ENCODE results near the gene AKNA. TPM values are rescaled to one million over a fixed set of nuclear protein-coding genes. Genes with fewer than 3 reads are reported as not detected.
A peak's percentile ranks its signal among the peaks of the same experiment; 100 is the strongest.

Gene AKNA
- polyA plus RNA-seq, 3 donors = 3.3 to 147 (median 7.3) TPM

DNA sequence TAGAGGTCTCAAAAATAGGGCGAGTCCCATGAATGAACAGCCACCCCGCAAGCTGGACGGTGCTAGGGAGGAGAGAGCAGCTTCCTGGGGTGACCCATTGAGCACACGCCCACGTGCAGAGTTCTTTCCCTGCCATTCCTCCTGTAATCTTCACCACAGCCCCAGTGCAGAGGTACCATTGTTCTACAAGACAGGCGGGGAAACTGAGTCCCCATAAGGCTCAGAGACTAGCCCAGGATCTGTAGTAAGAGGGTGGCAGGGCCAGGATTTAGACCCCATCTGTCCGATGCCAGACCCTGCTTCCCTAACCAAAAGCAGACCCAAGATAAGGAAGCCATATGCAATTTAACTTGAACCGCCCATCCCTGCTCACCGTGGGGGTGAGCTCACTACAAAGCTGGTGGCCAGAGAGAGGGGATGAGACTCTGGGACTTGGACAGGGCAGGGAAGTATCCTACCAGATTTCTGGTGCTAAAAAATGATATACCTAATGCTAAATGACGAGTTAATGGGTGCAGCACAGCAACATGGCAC is 101.6 kb downstream of the AKNA start:
- no peaks in the 10 kb centered on the region for H3K36me3 ChIP-seq (replicated peaks in 1 of 2; ENCODE audit: control insufficient read depth in 1 of 2, insufficient read depth in 2 of 2, low read length in 2 of 2)
- H3K79me2 ChIP-seq (ENCODE audit: insufficient read depth, low read length) = no peaks in the 10 kb centered on the region
- intact Hi-C loops (cut with micrococcal nuclease) = no loop called here
- H3K4me3 ChIP-seq (replicated peaks in 1 of 3; ENCODE audit: low read depth in 2 of 3, low read length in 3 of 3) = no peak overlapping the region
- no peak for DNase-seq
- H3K27me3 Mint-ChIP-seq (ENCODE audit: low read depth in 3 of 3) = peaks cover 10 to 13% (median 11%) of the 10 kb centered on the region in 3 donors
- peaks cover 5% of the 10 kb centered on the region for H3K4me1 Mint-ChIP-seq
- H3K27ac ChIP-seq (ENCODE audit: low read depth in 1 of 2, low read length in 2 of 2) = no peak overlapping the region
- TF ChIP-seq CTCF (IDR thresholded peaks at IDR 0.05) = no peak
- peaks cover 0 to 3% (median 0%) of the 10 kb centered on the region in 7 donors for H3K9me3 Mint-ChIP-seq
- H3K27me3 ChIP-seq (ENCODE audit: control insufficient read depth in 2 of 2, insufficient read depth in 2 of 2, low read length in 2 of 2) = no peaks in the 10 kb centered on the region
- no peaks in the 10 kb centered on the region for H3K9me3 ChIP-seq (replicated peaks in 1 of 2; ENCODE audit: control insufficient read depth in 1 of 2, insufficient read depth in 1 of 2, low read length in 2 of 2)
- no peaks in the 10 kb centered on the region for H4K20me1 ChIP-seq (ENCODE audit: insufficient read depth, low read length)
- no peak overlapping the region for H3K4me2 ChIP-seq (replicated peaks; ENCODE audit: extremely low read depth, low read length, poor library complexity, severe bottlenecking)
- no peak overlapping the region for H3K27ac Mint-ChIP-seq
- no peaks in the 10 kb centered on the region for H3K36me3 Mint-ChIP-seq
- H3K9ac ChIP-seq (ENCODE audit: insufficient read depth, low read length, poor library complexity, severe bottlenecking) = no peak overlapping the region
- WGBS (ENCODE audit: insufficient coverage) = 78% methylated on average over 4 of the region's 10 CpGs
- peaks cover 4% of the 10 kb centered on the region in 2 donors for H3K4me1 ChIP-seq (ENCODE audit: control insufficient read depth in 1 of 2, insufficient read depth in 2 of 2, low read length in 2 of 2)
- no peak overlapping the region for H3K4me3 Mint-ChIP-seq
- H2AFZ ChIP-seq (ENCODE audit: insufficient read depth, low read depth, low read length, poor library complexity, severe bottlenecking) = no peak overlapping the region

DNA sequence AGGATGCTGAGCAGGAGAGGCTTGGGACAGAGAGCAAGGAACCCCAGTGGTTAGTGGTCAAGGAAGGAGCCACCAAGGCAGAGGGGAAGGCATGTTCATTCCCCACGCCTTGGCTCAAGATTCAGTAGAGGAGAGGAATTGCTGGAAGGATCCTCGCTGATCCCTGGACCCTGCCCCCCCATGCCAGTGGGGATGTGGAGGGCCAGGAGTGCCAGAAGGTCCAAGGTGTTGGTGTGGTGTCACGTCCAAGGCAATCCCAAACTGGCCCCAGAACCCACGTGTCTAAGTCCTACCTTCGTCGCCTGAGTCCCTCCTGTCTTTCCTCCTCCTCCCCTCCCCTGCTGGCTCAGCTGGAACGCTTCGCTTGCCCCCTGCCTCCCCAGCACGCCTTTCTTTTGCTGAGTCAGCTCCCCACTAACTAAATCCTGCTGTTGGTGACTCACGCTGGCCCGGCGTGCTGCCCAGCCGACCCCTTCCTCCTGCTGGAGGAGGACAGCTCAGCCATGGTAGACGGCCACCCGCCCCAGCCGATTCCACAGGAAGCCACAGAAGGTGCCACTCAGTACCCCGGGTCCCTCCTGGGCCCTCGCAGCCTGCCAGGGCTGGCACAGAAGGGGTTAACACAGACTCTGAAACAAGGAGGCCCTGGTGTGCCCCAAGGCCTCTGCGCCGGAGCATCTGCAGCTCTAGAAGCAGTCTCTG is 102.5 kb downstream of the AKNA start:
- H3K79me2 ChIP-seq (ENCODE audit: insufficient read depth, low read length) = no peaks in the 10 kb centered on the region
- H3K27me3 ChIP-seq (ENCODE audit: control insufficient read depth in 2 of 2, insufficient read depth in 2 of 2, low read length in 2 of 2) = no peaks in the 10 kb centered on the region
- H2AFZ ChIP-seq (ENCODE audit: insufficient read depth, low read depth, low read length, poor library complexity, severe bottlenecking) = no peak overlapping the region
- WGBS (ENCODE audit: insufficient coverage) = 32% methylated on average over 19 of the region's 20 CpGs
- TF ChIP-seq CTCF (IDR thresholded peaks at IDR 0.05) = no peak
- no peaks in the 10 kb centered on the region for H3K36me3 ChIP-seq (replicated peaks in 1 of 2; ENCODE audit: control insufficient read depth in 1 of 2, insufficient read depth in 2 of 2, low read length in 2 of 2)
- no peak overlapping the region for H3K27ac ChIP-seq (ENCODE audit: low read depth in 1 of 2, low read length in 2 of 2)
- H4K20me1 ChIP-seq (ENCODE audit: insufficient read depth, low read length) = no peaks in the 10 kb centered on the region
- H3K4me1 Mint-ChIP-seq = peaks cover 5% of the 10 kb centered on the region
- H3K27ac Mint-ChIP-seq = no peak overlapping the region
- no peaks in the 10 kb centered on the region for H3K9me3 ChIP-seq (replicated peaks in 1 of 2; ENCODE audit: control insufficient read depth in 1 of 2, insufficient read depth in 1 of 2, low read length in 2 of 2)
- peaks cover 4% of the 10 kb centered on the region in 2 donors for H3K4me1 ChIP-seq (ENCODE audit: control insufficient read depth in 1 of 2, insufficient read depth in 2 of 2, low read length in 2 of 2)
- DNase-seq = peak in 1 of 3 donors; percentile 27
- no peak overlapping the region for H3K4me2 ChIP-seq (replicated peaks; ENCODE audit: extremely low read depth, low read length, poor library complexity, severe bottlenecking)
- H3K27me3 Mint-ChIP-seq (ENCODE audit: low read depth in 3 of 3) = peaks cover 8 to 9% (median 8%) of the 10 kb centered on the region in 3 donors
- H3K4me3 Mint-ChIP-seq = no peak overlapping the region
- H3K36me3 Mint-ChIP-seq = no peaks in the 10 kb centered on the region
- intact Hi-C loops (cut with micrococcal nuclease) = no loop called here
- peaks cover 0 to 3% (median 0%) of the 10 kb centered on the region in 7 donors for H3K9me3 Mint-ChIP-seq
- no peak overlapping the region for H3K9ac ChIP-seq (ENCODE audit: insufficient read depth, low read length, poor library complexity, severe bottlenecking)
- no peak overlapping the region for H3K4me3 ChIP-seq (replicated peaks in 1 of 3; ENCODE audit: low read depth in 2 of 3, low read length in 3 of 3)
